OCI-LY1 (cell line): Measurements from ENCODE around the gene TBCD.

Source experiments
- H2AFZ ChIP-seq: fragments of 200-600 bp; sonication (generic), shearing (Covaris generic); 2 replicates; pipeline ENCODE4 v1.6.0; 2014; ENCODE audit warnings: antibody characterized with exemption, mild to moderate bottlenecking, low read length
- H3F3A ChIP-seq: fragments of 200-600 bp; sonication (generic), shearing (Covaris generic); 2 replicates; pipeline ENCODE4 v1.6.0; 2014; ENCODE audit warnings: mild to moderate bottlenecking, antibody characterized with exemption, low read length, moderate library complexity; ENCODE audit not compliant: insufficient read depth
- H3K27ac ChIP-seq: fragments of 200-600 bp; sonication (generic); 2 replicates; pipeline ENCODE4 v1.5.1; 2014; ENCODE audit warnings: low read length, mixed run types, mild to moderate bottlenecking, low read depth; ENCODE audit not compliant: poor library complexity, severe bottlenecking
- H3K27me3 ChIP-seq: fragments of 200-600 bp; sonication (generic); 2 replicates; pipeline ENCODE4 v1.6.0; 2014; ENCODE audit warnings: antibody characterized with exemption, mild to moderate bottlenecking, low read length, moderate library complexity; ENCODE audit not compliant: insufficient read depth
- H3K36me3 ChIP-seq: fragments of 200-600 bp; sonication (generic); 2 replicates; pipeline ENCODE4 v1.6.1; 2014; ENCODE audit warnings: mild to moderate bottlenecking, antibody characterized with exemption, low read length, moderate library complexity, mixed read lengths; ENCODE audit not compliant: insufficient read depth
- H3K4me1 ChIP-seq: fragments of 200-600 bp; sonication (generic); 2 replicates; pipeline ENCODE4 v1.5.1; 2014; ENCODE audit warnings: mild to moderate bottlenecking, low read length, moderate library complexity; ENCODE audit not compliant: insufficient read depth, severe bottlenecking
- H3K4me2 ChIP-seq: fragments of 200-600 bp; sonication (generic), shearing (Covaris generic); 2 replicates; pipeline ENCODE4 v1.6.1; 2014; ENCODE audit warnings: low read length
- H3K4me3 ChIP-seq: fragments of 200-600 bp; sonication (generic); 2 replicates; pipeline ENCODE4 v1.5.1; 2014; ENCODE audit warnings: low read length, low read depth, mild to moderate bottlenecking, mixed read lengths; ENCODE audit not compliant: poor library complexity, severe bottlenecking
- H3K79me2 ChIP-seq: fragments of 200-600 bp; shearing (Covaris generic); 2 replicates; pipeline ENCODE4 v1.6.1; 2016; ENCODE audit warnings: mixed run types, low read length, mixed read lengths; ENCODE audit not compliant: insufficient read depth
- H3K9ac ChIP-seq: fragments of 200-600 bp; sonication (generic), shearing (Covaris generic); 2 replicates; pipeline ENCODE4 v1.6.1; 2014; ENCODE audit warnings: mild to moderate bottlenecking, low read length, mixed read lengths
- H3K9me2 ChIP-seq: fragments of 200-600 bp; sonication (generic), shearing (Covaris generic); 2 replicates; pipeline ENCODE4 v1.6.1; 2014; ENCODE audit warnings: low read depth, mild to moderate bottlenecking, low read length, mixed read lengths
- H3K9me3 ChIP-seq: fragments of 200-600 bp; shearing (Covaris generic); 2 replicates; pipeline ENCODE4 v1.6.1; 2014; ENCODE audit warnings: low read length, mixed read lengths
- H4K20me1 ChIP-seq: fragments of 200-600 bp; sonication (generic), shearing (Covaris generic); 2 replicates; pipeline ENCODE4 v1.6.0; 2016; ENCODE audit warnings: mild to moderate bottlenecking, low read length; ENCODE audit not compliant: insufficient read depth
- EZH2 ChIP-seq: fragments of 200-600 bp; sonication (generic), shearing (Covaris generic); IDR thresholded peaks from 2 replicates; pipeline ENCODE4 v1.8.0; 2017; ENCODE audit warnings: borderline replicate concordance, mixed run types, mild to moderate bottlenecking, antibody characterized with exemption, low read length, moderate library complexity, mixed read lengths
- TF ChIP-seq, protein P1 (sequence below): fragments of 200-600 bp; sonication (generic), shearing (Covaris generic); IDR thresholded peaks from 2 replicates; pipeline ENCODE4 v1.5.1; 2017; ENCODE audit warnings: mild to moderate bottlenecking, antibody characterized with exemption, low read length, moderate library complexity, mixed read lengths

The TBCD gene

DNA sequence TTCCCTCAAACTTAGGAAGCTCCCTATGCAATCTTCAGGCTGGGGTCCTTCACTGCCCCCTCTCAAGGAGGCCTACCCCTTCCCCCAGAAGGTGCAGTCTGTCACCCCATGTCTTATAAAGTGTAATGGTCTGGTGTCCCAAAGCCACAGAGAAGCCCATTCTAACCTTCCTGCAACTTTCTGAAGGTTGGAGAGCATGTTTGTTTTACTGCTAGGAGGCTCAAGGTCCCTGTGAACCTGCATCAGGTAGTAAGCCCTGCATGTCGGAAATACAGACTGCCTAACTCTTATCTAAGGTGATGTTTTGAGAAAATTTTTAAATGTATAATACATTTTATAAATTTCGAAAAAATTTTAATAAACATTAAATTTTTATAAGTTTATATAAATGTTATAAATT, 69.7 kb downstream of the TBCD start:
- Histone ChIP-seq H3K79me2 (no peaks in the 10 kb centered on the region), H3K4me1 (peaks cover 24% of the 10 kb centered on the region), H3K36me3 (peaks cover 46% of the 10 kb centered on the region), H3K9ac (no peak overlapping the region), H3K4me2 (no peak overlapping the region), H3K9me2 (no peaks in the 10 kb centered on the region), H3K4me3 (no peak overlapping the region), H3K9me3 (peaks cover 7% of the 10 kb centered on the region), H3K27me3 (no peaks in the 10 kb centered on the region), H3F3A (no peaks in the 10 kb centered on the region), H3K27ac (no peak overlapping the region), H2AFZ (no peak overlapping the region), H4K20me1 (no peaks in the 10 kb centered on the region)
- TF ChIP-seq, protein P1, sequence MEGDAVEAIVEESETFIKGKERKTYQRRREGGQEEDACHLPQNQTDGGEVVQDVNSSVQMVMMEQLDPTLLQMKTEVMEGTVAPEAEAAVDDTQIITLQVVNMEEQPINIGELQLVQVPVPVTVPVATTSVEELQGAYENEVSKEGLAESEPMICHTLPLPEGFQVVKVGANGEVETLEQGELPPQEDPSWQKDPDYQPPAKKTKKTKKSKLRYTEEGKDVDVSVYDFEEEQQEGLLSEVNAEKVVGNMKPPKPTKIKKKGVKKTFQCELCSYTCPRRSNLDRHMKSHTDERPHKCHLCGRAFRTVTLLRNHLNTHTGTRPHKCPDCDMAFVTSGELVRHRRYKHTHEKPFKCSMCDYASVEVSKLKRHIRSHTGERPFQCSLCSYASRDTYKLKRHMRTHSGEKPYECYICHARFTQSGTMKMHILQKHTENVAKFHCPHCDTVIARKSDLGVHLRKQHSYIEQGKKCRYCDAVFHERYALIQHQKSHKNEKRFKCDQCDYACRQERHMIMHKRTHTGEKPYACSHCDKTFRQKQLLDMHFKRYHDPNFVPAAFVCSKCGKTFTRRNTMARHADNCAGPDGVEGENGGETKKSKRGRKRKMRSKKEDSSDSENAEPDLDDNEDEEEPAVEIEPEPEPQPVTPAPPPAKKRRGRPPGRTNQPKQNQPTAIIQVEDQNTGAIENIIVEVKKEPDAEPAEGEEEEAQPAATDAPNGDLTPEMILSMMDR = no peak
- no peak for TF ChIP-seq EZH2

DNA sequence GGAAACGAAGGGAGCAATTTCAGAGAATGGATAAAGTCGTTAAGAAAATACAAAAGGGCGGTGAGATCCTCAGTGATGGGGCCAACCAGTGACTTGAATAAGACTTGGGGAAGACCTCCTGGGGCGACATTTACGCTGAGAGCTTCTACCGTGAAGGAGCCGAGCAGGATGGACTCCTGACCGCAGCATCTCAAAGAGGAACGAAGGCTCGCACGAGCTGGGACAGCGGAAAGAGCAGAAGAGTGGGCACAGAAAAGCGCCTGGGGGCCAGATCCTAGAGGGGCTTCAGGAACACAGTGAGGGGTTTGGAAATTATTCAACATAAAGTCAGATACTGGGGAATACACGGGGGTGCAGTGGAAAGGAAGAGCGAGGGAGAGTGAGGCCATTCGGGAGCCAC, 70.4 kb downstream of the TBCD start:
- no peaks in the 10 kb centered on the region for H3K27me3 ChIP-seq
- H3K4me3 ChIP-seq = no peak overlapping the region
- no peak overlapping the region for H3K27ac ChIP-seq
- TF ChIP-seq, protein P1 = no peak
- TF ChIP-seq EZH2 = no peak
- H3K4me1 ChIP-seq = peaks cover 19% of the 10 kb centered on the region
- H3F3A ChIP-seq = no peaks in the 10 kb centered on the region
- H3K36me3 ChIP-seq = peaks cover 48% of the 10 kb centered on the region
- H3K4me2 ChIP-seq = no peak overlapping the region
- H3K9me2 ChIP-seq = no peaks in the 10 kb centered on the region
- H3K9me3 ChIP-seq = peaks cover 7% of the 10 kb centered on the region
- no peak overlapping the region for H3K9ac ChIP-seq
- H2AFZ ChIP-seq = no peak overlapping the region
- no peaks in the 10 kb centered on the region for H3K79me2 ChIP-seq
- H4K20me1 ChIP-seq = no peaks in the 10 kb centered on the region

DNA sequence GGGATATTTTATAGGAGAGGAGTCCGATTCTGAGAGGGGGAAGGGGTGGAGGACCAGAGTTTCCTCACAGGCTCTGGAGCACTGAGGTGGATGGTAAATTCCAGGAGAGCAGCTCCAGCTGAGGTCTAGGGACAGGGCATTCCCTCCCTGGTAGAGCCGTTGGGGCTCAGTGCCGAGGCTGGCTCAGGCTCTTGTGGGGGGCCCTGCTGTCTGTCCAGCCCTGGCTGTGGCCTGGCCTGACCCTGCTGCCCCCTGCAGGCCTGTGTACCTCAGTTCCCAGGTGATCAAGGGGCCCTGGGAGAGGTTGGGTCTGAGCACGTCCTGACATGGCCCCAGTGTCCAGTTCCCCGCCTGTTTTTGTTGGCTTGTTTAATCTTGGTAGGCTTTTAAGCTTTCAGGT, 71.1 kb downstream of the TBCD start:
- Histone ChIP-seq H3K4me3 (no peak overlapping the region), H4K20me1 (no peaks in the 10 kb centered on the region), H3K9me2 (no peaks in the 10 kb centered on the region), H3K27me3 (no peaks in the 10 kb centered on the region), H3K9ac (no peak overlapping the region), H3F3A (no peaks in the 10 kb centered on the region), H3K4me2 (no peak overlapping the region), H3K79me2 (no peaks in the 10 kb centered on the region), H3K36me3 (peaks cover 48% of the 10 kb centered on the region), H3K27ac (no peak overlapping the region), H3K9me3 (peaks cover 7% of the 10 kb centered on the region), H3K4me1 (peaks cover 12% of the 10 kb centered on the region), H2AFZ (no peak overlapping the region)
- TF ChIP-seq, protein P1 = peak; percentile 28; the same call in 1 of the 2 replicates
- no peak for TF ChIP-seq EZH2
